OCI-LY7 (cell line): ENCODE data around the gene PDGFB. TPM values are rescaled to one million over a fixed set of nuclear protein-coding genes. Genes with fewer than 3 reads are reported as not detected.

Experiments
- BruUV-seq: library from RNA; stranded (reverse); fragments of 400-500 nt; replicated peaks from 2 replicates; lab custom pipeline; 2021; lab: Mats Ljungman, UMichigan
- CTCF ChIA-PET: fragments of 300-600 bp; sonication (Branson Sonifier 250); formaldehyde crosslinking; loops from one replicate; lab custom pipeline; 2022; ENCODE audit warnings: antibody characterized with exemption; ENCODE audit not compliant: unreplicated experiment; lab: Charles Lee
- POLR2A ChIA-PET: fragments of 300-600 bp; sonication (Branson Sonifier 250); formaldehyde crosslinking; loops from one replicate; lab custom pipeline; 2022; ENCODE audit warnings: antibody characterized with exemption; lab: Charles Lee
- DNase-seq: peaks from one replicate; pipeline ENCODE4 v3.0.0-alpha.2; 2015; ENCODE audit warnings: low spot score
- H2AFZ ChIP-seq: fragments of 200-600 bp; sonication (generic), shearing (Covaris generic); 2 replicates; pipeline ENCODE4 v1.6.1; 2014; ENCODE audit warnings: mild to moderate bottlenecking, antibody characterized with exemption, low read length, moderate library complexity
- H3K27ac ChIP-seq: fragments of 200-600 bp; sonication (generic); 2 replicates; pipeline ENCODE4 v1.5.1; 2014; ENCODE audit warnings: mixed run types, low read depth, mild to moderate bottlenecking, moderate library complexity, low read length, inconsistent platforms; ENCODE audit not compliant: poor library complexity, severe bottlenecking
- H3K36me3 ChIP-seq: fragments of 200-600 bp; sonication (generic); 2 replicates; pipeline ENCODE4 v1.6.1; 2014; ENCODE audit warnings: mild to moderate bottlenecking, antibody characterized with exemption, low read length, moderate library complexity, mixed read lengths; ENCODE audit not compliant: insufficient read depth
- H3K4me1 ChIP-seq: fragments of 200-600 bp; sonication (generic); 2 replicates; pipeline ENCODE4 v1.5.1; 2014; ENCODE audit warnings: mild to moderate bottlenecking, low read length; ENCODE audit not compliant: insufficient read depth, poor library complexity, severe bottlenecking
- H3K4me2 ChIP-seq: fragments of 200-600 bp; sonication (generic); 2 replicates; pipeline ENCODE4 v1.6.1; 2014; ENCODE audit warnings: mild to moderate bottlenecking, low read length
- H3K4me3 ChIP-seq: fragments of 200-600 bp; sonication (generic); 2 replicates; pipeline ENCODE4 v1.5.1; 2014; ENCODE audit warnings: mild to moderate bottlenecking, low read depth, low read length; ENCODE audit not compliant: poor library complexity, severe bottlenecking
- H3K79me2 ChIP-seq: fragments of 200-600 bp; sonication (generic); 2 replicates; pipeline ENCODE4 v1.6.1; 2016; ENCODE audit warnings: low read depth, mild to moderate bottlenecking, low read length, moderate library complexity, mixed read lengths; ENCODE audit not compliant: insufficient read depth
- H3K9me2 ChIP-seq: fragments of 200-600 bp; sonication (generic); 2 replicates; pipeline ENCODE4 v1.6.1; 2016; ENCODE audit warnings: mild to moderate bottlenecking, low read length, mixed read lengths; ENCODE audit not compliant: insufficient read depth
- H3K9me3 ChIP-seq: fragments of 200-600 bp; sonication (generic); 2 replicates; pipeline ENCODE4 v1.6.1; 2014; ENCODE audit warnings: mild to moderate bottlenecking, mixed run types, low read length, mixed read lengths
- H4K20me1 ChIP-seq: fragments of 200-600 bp; sonication (generic); 2 replicates; pipeline ENCODE4 v1.6.1; 2014; ENCODE audit warnings: mild to moderate bottlenecking, antibody characterized with exemption, low read length, moderate library complexity, mixed read lengths; ENCODE audit not compliant: insufficient read depth
- EZH2phosphoT487 ChIP-seq: fragments of 200-600 bp; sonication (generic); IDR thresholded peaks from 2 replicates; pipeline ENCODE4 v1.6.1; 2018; ENCODE audit warnings: low read depth, borderline replicate concordance, mild to moderate bottlenecking, mixed run types, antibody characterized with exemption, low read length, moderate library complexity, mixed read lengths
- intact Hi-C: fragments of 100-400 bp; cut with micrococcal nuclease; formaldehyde crosslinking; loops from one replicate; pipeline ENCODE4 v1.10.0; 2022; ENCODE audit not compliant: unreplicated experiment
- total RNA-seq, 2 experiments: library from RNA; depleted of rRNA in 1 of 2; stranded (reverse); fragments of >200 nt in 1 of 2; shearing (Covaris generic) in 1 of 2; gene quantifications; 2 replicates each; pipeline ENCODE4 v1.2.3, GENCODE V29; 2014 to 2022
- TF ChIP-seq, protein P1 (sequence below): fragments of 200-600 bp; sonication (generic); conservative IDR thresholded peaks from 2 replicates; pipeline ENCODE4 v1.5.1; 2014; ENCODE audit warnings: mild to moderate bottlenecking, antibody characterized with exemption, low read length, moderate library complexity, mixed read lengths

The PDGFB gene
- total RNA-seq, 2 experiments from 2014 or later: 0.27 TPM; not detected in 1

DNA sequence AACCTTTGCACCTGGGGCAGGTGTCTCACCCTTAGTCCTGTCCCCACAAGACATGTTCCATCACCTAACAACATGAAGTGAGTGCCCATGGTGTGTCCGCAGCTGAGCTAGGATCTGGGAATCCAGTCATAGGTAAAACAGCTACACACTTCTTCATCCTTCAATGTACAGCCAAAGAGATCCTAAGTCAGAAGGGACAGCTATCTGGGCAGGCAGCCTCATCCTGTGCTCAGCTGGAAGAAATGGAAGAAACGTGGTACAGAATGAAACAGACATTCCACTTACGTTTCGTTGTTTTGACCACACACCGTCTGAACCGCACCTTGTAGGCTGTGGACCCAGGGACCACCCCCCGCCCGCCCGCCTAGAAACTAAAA lies 30.8 kb downstream of the PDGFB start:
- TF ChIP-seq EZH2phosphoT487: no peak
- TF ChIP-seq, protein P1, sequence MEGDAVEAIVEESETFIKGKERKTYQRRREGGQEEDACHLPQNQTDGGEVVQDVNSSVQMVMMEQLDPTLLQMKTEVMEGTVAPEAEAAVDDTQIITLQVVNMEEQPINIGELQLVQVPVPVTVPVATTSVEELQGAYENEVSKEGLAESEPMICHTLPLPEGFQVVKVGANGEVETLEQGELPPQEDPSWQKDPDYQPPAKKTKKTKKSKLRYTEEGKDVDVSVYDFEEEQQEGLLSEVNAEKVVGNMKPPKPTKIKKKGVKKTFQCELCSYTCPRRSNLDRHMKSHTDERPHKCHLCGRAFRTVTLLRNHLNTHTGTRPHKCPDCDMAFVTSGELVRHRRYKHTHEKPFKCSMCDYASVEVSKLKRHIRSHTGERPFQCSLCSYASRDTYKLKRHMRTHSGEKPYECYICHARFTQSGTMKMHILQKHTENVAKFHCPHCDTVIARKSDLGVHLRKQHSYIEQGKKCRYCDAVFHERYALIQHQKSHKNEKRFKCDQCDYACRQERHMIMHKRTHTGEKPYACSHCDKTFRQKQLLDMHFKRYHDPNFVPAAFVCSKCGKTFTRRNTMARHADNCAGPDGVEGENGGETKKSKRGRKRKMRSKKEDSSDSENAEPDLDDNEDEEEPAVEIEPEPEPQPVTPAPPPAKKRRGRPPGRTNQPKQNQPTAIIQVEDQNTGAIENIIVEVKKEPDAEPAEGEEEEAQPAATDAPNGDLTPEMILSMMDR: no peak
- H3K4me2 ChIP-seq: no peak overlapping the region
- H3K4me1 ChIP-seq: no peaks in the 10 kb centered on the region
- H3K36me3 ChIP-seq: no peaks in the 10 kb centered on the region
- BruUV-seq: no TSS peak
- 0 out of 2 replicates have a peak, but pooled peaks cover under 1% of the 10 kb centered on the region for H3K9me3 ChIP-seq
- H3K9me2 ChIP-seq: no peaks in the 10 kb centered on the region
- no peak overlapping the region for H2AFZ ChIP-seq
- H3K4me3 ChIP-seq: no peak overlapping the region
- H4K20me1 ChIP-seq: no peaks in the 10 kb centered on the region
- intact Hi-C loops: no loop called here
- ChIA-PET CTCF (no interaction called here), POLR2A (no interaction called here)
- no peaks in the 10 kb centered on the region for H3K79me2 ChIP-seq
- H3K27ac ChIP-seq: no peak overlapping the region
- no peak for DNase-seq

DNA sequence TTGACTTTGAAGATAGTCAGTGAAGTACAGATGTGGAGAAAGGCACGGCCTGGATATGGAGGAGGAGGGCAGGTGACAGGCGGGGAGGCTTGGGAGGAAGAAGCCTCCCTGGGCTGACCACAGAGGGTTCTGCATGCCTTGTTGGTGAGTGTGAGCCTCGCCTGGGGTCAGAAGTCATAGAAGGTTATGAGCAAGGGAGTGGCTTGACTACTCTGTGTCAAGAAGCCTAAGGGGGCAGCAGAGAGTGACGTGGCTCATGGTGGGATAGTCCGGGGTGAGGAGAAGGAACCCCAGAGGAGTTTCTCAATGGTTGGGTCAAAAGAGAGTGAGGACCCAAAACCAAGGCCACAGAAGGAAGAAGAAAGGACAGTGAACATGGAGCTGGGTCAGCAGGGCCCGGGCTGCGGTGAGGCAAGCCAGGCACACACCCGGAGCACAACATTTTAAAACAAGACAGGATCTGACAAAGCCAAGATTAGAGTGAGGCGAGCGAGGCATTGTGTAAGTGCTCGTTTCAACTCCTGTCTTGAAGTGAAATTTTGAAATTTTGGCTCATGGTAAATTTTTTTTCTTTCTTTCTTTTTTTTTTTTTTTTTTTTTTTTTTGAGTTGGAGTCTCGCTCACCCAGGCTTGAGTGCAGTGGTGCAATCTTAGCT lies 31.9 kb downstream of the PDGFB start:
- Histone ChIP-seq H2AFZ (no peak overlapping the region), H3K4me2 (no peak overlapping the region), H3K79me2 (no peaks in the 10 kb centered on the region), H3K9me2 (no peaks in the 10 kb centered on the region), H4K20me1 (no peaks in the 10 kb centered on the region), H3K27ac (no peak overlapping the region), H3K9me3 (no peaks in the 10 kb centered on the region), H3K4me1 (no peaks in the 10 kb centered on the region), H3K36me3 (no peaks in the 10 kb centered on the region), H3K4me3 (no peak overlapping the region)
- intact Hi-C loops: no loop called here
- ChIA-PET CTCF (no interaction called here), POLR2A (interaction anchor here (0.5 kb wide), 1 partner anchor 440 kb away, joined by 3 read pairs; no protein-coding TSS in a partner anchor)
- no peak for DNase-seq
- TF ChIP-seq EZH2phosphoT487: no peak
- TF ChIP-seq, protein P1: 0 out of 2 replicates have a peak, but pooled peaks have one; percentile 38
- no TSS peak for BruUV-seq

DNA sequence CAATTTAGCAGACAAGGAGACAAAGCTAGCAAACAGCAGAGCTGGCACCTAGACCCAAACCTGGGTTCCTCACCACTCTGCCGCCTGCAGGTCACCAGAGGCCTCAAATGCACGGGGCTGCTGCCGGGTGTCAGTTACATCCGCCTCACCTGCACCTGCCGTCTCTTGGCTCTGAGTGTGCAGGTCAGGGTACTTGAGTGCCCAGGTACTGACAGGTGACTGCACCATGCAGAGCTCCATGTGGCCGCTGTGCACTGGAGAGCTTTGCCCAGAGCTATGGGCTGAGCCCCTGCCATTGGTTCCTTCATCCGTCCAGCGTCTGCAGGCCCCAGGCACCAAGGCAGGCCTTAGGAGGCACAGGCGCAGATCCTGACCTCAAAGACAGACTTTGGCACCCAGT lies 35.0 kb downstream of the PDGFB start:
- no peak overlapping the region for H3K4me2 ChIP-seq
- no peaks in the 10 kb centered on the region for H3K79me2 ChIP-seq
- no TSS peak for BruUV-seq
- no peaks in the 10 kb centered on the region for H3K4me1 ChIP-seq
- H4K20me1 ChIP-seq: no peaks in the 10 kb centered on the region
- intact Hi-C loops: no loop called here
- no peak overlapping the region for H3K27ac ChIP-seq
- H3K9me2 ChIP-seq: no peaks in the 10 kb centered on the region
- no peak overlapping the region for H3K4me3 ChIP-seq
- POLR2A ChIA-PET: no interaction called here
- H3K9me3 ChIP-seq: no peaks in the 10 kb centered on the region
- no peak for TF ChIP-seq EZH2phosphoT487
- TF ChIP-seq, protein P1: 0 out of 2 replicates have a peak, but pooled peaks have one; percentile 14
- H3K36me3 ChIP-seq: no peaks in the 10 kb centered on the region
- H2AFZ ChIP-seq: no peak overlapping the region
- CTCF ChIA-PET: no interaction called here
- DNase-seq: no peak
